H9 (cell line): ENCODE data around the gene ANAPC16. TPM values are rescaled to one million over a fixed set of nuclear protein-coding genes. Genes with fewer than 3 reads are reported as not detected.

Experiments
- DNase-seq: peaks from one replicate; pipeline ENCODE4 v3.0.0-alpha.2; 2017
- H2AFZ ChIP-seq: one replicate; pipeline ENCODE4 v1.6.1; 2013; ENCODE audit warnings: mild to moderate bottlenecking, low read length, control low read depth, moderate library complexity
- H2AK5ac ChIP-seq: 2 replicates; pipeline ENCODE4 v1.6.1; 2013; ENCODE audit warnings: low read length, control low read depth, mixed read lengths; ENCODE audit not compliant: insufficient read length
- H2BK120ac ChIP-seq: one replicate; pipeline ENCODE4 v1.6.1; 2013; ENCODE audit warnings: low read depth, mild to moderate bottlenecking, low read length, control low read depth, inconsistent platforms; ENCODE audit not compliant: poor library complexity, severe bottlenecking
- H2BK12ac ChIP-seq: 2 replicates; pipeline ENCODE4 v1.6.1; 2013; ENCODE audit warnings: low read length, control low read depth, mixed read lengths, low read depth; ENCODE audit not compliant: insufficient read length
- H2BK15ac ChIP-seq: 2 replicates; pipeline ENCODE4 v1.6.1; 2013; ENCODE audit warnings: low read depth, low read length, control low read depth
- H2BK20ac ChIP-seq: one replicate; pipeline ENCODE4 v1.6.1; 2013; ENCODE audit warnings: low read depth, mild to moderate bottlenecking, low read length, control low read depth, inconsistent platforms; ENCODE audit not compliant: poor library complexity, severe bottlenecking
- H2BK5ac ChIP-seq: 2 replicates; pipeline ENCODE4 v1.6.1; 2013; ENCODE audit warnings: low read length, control low read depth, mixed read lengths; ENCODE audit not compliant: insufficient read length
- H3K14ac ChIP-seq: 2 replicates; pipeline ENCODE4 v1.6.1; 2013; ENCODE audit warnings: low read length, control low read depth; ENCODE audit not compliant: insufficient read depth
- H3K18ac ChIP-seq: 2 replicates; pipeline ENCODE4 v1.6.1; 2013; ENCODE audit warnings: low read depth, mild to moderate bottlenecking, mixed read lengths, low read length, control low read depth; ENCODE audit not compliant: insufficient read length
- H3K23ac ChIP-seq: 2 replicates; pipeline ENCODE4 v1.6.1; 2013; ENCODE audit warnings: low read length, control low read depth, mixed read lengths, low read depth; ENCODE audit not compliant: insufficient read length
- H3K23me2 ChIP-seq: 2 replicates; pipeline ENCODE4 v1.6.1; 2013; ENCODE audit warnings: low read depth, mild to moderate bottlenecking, mixed read lengths, low read length, control low read depth; ENCODE audit not compliant: insufficient read length, poor library complexity, severe bottlenecking
- H3K27ac ChIP-seq: 2 replicates; pipeline ENCODE4 v1.5.1; 2013; ENCODE audit warnings: low read length, control low read depth, mixed read lengths, low read depth; ENCODE audit not compliant: insufficient read length
- H3K27me3 ChIP-seq: 2 replicates; pipeline ENCODE4 v1.6.1; 2013; ENCODE audit warnings: low read length, control low read depth, inconsistent platforms; ENCODE audit not compliant: insufficient read depth
- H3K4ac ChIP-seq: 2 replicates; pipeline ENCODE4 v1.6.1; 2013; ENCODE audit warnings: low read depth, mild to moderate bottlenecking, control low read depth, inconsistent platforms, low read length, moderate library complexity
- H3K4me1 ChIP-seq: 2 replicates; pipeline ENCODE4 v1.6.1; 2013; ENCODE audit warnings: low read length, control low read depth, inconsistent platforms; ENCODE audit not compliant: insufficient read depth
- H3K4me2 ChIP-seq: 2 replicates; pipeline ENCODE4 v1.6.1; 2013; ENCODE audit warnings: low read length, control low read depth, mixed read lengths; ENCODE audit not compliant: insufficient read length, insufficient read depth
- H3K56ac ChIP-seq: 2 replicates; pipeline ENCODE4 v1.6.1; 2013; ENCODE audit warnings: low read depth, mild to moderate bottlenecking, mixed read lengths, low read length, control low read depth; ENCODE audit not compliant: insufficient read length
- H3K79me1 ChIP-seq: 2 replicates; pipeline ENCODE4 v1.6.1; 2013; ENCODE audit warnings: low read depth, mild to moderate bottlenecking, moderate library complexity, low read length, control low read depth, inconsistent platforms; ENCODE audit not compliant: insufficient read depth, poor library complexity, severe bottlenecking
- H3K79me2 ChIP-seq: 2 replicates; pipeline ENCODE4 v1.6.1; 2013; ENCODE audit warnings: low read length, control low read depth, inconsistent platforms; ENCODE audit not compliant: insufficient read depth
- H3K9ac ChIP-seq: 2 replicates; pipeline ENCODE4 v1.6.1; 2013; ENCODE audit warnings: low read length, control low read depth, mixed read lengths; ENCODE audit not compliant: insufficient read length; ENCODE audit errors: extremely low read depth
- H3K9me3 ChIP-seq: one replicate; pipeline ENCODE4 v1.6.1; 2013; ENCODE audit warnings: low read depth, low read length, inconsistent platforms; ENCODE audit not compliant: control insufficient read depth
- H3T11ph ChIP-seq: one replicate; pipeline ENCODE4 v1.6.1; 2013; ENCODE audit warnings: mild to moderate bottlenecking, low read length, control low read depth, inconsistent platforms
- H4K20me1 ChIP-seq: one replicate; pipeline ENCODE4 v1.6.1; 2013; ENCODE audit not compliant: control insufficient read depth, insufficient read length, insufficient read depth
- H4K5ac ChIP-seq: 2 replicates; pipeline ENCODE4 v1.6.1; 2013; ENCODE audit warnings: low read depth, mild to moderate bottlenecking, mixed read lengths, low read length, control low read depth; ENCODE audit not compliant: insufficient read length
- H4K8ac ChIP-seq: replicated peaks from 2 replicates; pipeline ENCODE4 v1.6.1; 2013; ENCODE audit warnings: low read length, control low read depth, mixed read lengths, low read depth; ENCODE audit not compliant: insufficient read length
- H4K91ac ChIP-seq: 2 replicates; pipeline ENCODE4 v1.6.1; 2013; ENCODE audit warnings: low read depth, mild to moderate bottlenecking, moderate library complexity, mixed read lengths, low read length, control low read depth; ENCODE audit not compliant: insufficient read length
- H3K27ac Mint-ChIP-seq, 3 experiments: 2 replicates in 2 of 3; 3 replicates in 1 of 3; pipeline ENCODE4 v1.8.0; 2020 to 2021; ENCODE audit warnings: mixed read lengths in 3 of 3, mild to moderate bottlenecking in 1 of 3, moderate library complexity in 1 of 3
- H3K27me3 Mint-ChIP-seq: 2 replicates; pipeline ENCODE4 v1.8.0; 2021; ENCODE audit warnings: low read depth, mild to moderate bottlenecking, moderate library complexity, mixed read lengths
- H3K36me3 Mint-ChIP-seq, 3 experiments: 2 replicates in 2 of 3; 3 replicates in 1 of 3; pipeline ENCODE4 v1.8.0; 2020 to 2021; ENCODE audit warnings: low read depth in 3 of 3, mixed read lengths in 3 of 3; ENCODE audit not compliant: insufficient read depth in 1 of 3
- H3K4me1 Mint-ChIP-seq, 2 experiments: 2 replicates each; pipeline ENCODE4 v1.8.0; 2020; ENCODE audit warnings: mixed read lengths in 2 of 2
- H3K4me3 Mint-ChIP-seq, 2 experiments: 2 replicates in 1 of 2; 3 replicates in 1 of 2; pipeline ENCODE4 v1.8.0; 2020 to 2021; ENCODE audit warnings: mild to moderate bottlenecking in 2 of 2, mixed read lengths in 2 of 2, moderate library complexity in 1 of 2
- H3K9me3 Mint-ChIP-seq, 2 experiments: 2 replicates in 1 of 2; 3 replicates in 1 of 2; pipeline ENCODE4 v1.8.0; 2020; ENCODE audit warnings: mild to moderate bottlenecking in 2 of 2, mixed read lengths in 2 of 2, moderate library complexity in 1 of 2
- WGBS: extraction: QIAGEN DNeasy Blood & Tissue Kit; methylation state at CpG from one replicate; pipeline ENCODE4 v1.1.7; 2013; ENCODE audit warnings: missing lambda C conversion rate, low lambda C conversion rate, mixed read lengths; ENCODE audit not compliant: insufficient read length; ENCODE audit errors: extremely low coverage; 5-methylcytosine and 5-hydroxymethylcytosine counted together
- total RNA-seq: library from RNA; stranded (reverse); gene quantifications from 2 replicates; pipeline ENCODE4 v1.2.1, GENCODE V29; 2021
- TF ChIP-seq, protein P1 (sequence below): fragments of 200-600 bp; sonication (generic); conservative IDR thresholded peaks from 3 replicates; pipeline ENCODE4 v1.8.0; 2021; ENCODE audit warnings: antibody characterized with exemption, mild to moderate bottlenecking

ANAPC16 gene
- total RNA-seq, 1 experiment from 2014 or later = 66.6 TPM

DNA sequence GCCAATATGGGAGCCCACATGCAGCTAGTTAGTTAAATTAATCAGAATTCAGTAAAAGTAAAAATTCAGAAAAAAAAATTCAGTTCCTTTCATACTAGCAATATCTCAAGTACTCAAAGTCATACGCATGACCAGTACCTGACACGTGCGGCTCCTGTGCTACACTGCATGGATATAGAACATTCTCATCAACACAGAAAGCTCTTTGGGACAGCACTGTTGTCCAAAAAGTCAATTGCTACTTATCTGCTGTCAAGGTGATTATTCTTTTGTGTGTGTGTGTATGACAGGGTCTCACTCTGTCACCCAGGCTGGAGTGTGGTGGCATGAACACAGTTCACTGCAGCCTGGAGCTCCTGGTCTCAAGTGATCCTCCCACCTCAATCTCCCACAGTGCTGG, 14.9 kb upstream of the ANAPC16 start:
- Mint-ChIP-seq H3K27ac (no peak overlapping the region; a peak in 1 of 7 replicates), H3K4me3 (no peak overlapping the region)
- no CpG with 5 or more reads among the region's 3 CpGs for WGBS

More for the DNA sequence above, 14.9 kb upstream of the ANAPC16 start:
- Histone ChIP-seq H3K79me2 (no peaks in the 10 kb centered on the region), H2BK120ac (no peak overlapping the region), H3K4me2 (no peak overlapping the region), H3K18ac (no peak overlapping the region), H3K23ac (no peak overlapping the region), H4K5ac (no peak overlapping the region), H4K8ac (no peak overlapping the region), H2BK20ac (no peak overlapping the region), H3K23me2 (no peaks in the 10 kb centered on the region), H3K4me1 (no peaks in the 10 kb centered on the region), H3K9me3 (no peaks in the 10 kb centered on the region), H4K20me1 (no peaks in the 10 kb centered on the region), H3K79me1 (no peaks in the 10 kb centered on the region), H3K9ac (no peak overlapping the region), H2AK5ac (no peak overlapping the region), H2AFZ (no peak overlapping the region), H4K91ac (no peak overlapping the region), H2BK5ac (no peak overlapping the region), H2BK12ac (no peak overlapping the region), H3K56ac (no peak overlapping the region), H3K4ac (no peak overlapping the region), H3K27ac (no peak overlapping the region), H3K14ac (no peak overlapping the region), H3T11ph (no peak overlapping the region), H3K27me3 (no peaks in the 10 kb centered on the region), H2BK15ac (no peak overlapping the region)
- no peaks in the 10 kb centered on the region for H3K4me1 Mint-ChIP-seq
- TF ChIP-seq, protein P1, sequence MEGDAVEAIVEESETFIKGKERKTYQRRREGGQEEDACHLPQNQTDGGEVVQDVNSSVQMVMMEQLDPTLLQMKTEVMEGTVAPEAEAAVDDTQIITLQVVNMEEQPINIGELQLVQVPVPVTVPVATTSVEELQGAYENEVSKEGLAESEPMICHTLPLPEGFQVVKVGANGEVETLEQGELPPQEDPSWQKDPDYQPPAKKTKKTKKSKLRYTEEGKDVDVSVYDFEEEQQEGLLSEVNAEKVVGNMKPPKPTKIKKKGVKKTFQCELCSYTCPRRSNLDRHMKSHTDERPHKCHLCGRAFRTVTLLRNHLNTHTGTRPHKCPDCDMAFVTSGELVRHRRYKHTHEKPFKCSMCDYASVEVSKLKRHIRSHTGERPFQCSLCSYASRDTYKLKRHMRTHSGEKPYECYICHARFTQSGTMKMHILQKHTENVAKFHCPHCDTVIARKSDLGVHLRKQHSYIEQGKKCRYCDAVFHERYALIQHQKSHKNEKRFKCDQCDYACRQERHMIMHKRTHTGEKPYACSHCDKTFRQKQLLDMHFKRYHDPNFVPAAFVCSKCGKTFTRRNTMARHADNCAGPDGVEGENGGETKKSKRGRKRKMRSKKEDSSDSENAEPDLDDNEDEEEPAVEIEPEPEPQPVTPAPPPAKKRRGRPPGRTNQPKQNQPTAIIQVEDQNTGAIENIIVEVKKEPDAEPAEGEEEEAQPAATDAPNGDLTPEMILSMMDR = no peak
- no peak for DNase-seq
- no peaks in the 10 kb centered on the region for H3K27me3 Mint-ChIP-seq
- peaks cover 7 to 55% (median 36%) of the 10 kb centered on the region in 3 experiments; a peak in 6 of 7 replicates for H3K36me3 Mint-ChIP-seq
- H3K9me3 Mint-ChIP-seq = no peaks in the 10 kb centered on the region
